Hepatocyte (in vitro differentiated cells): ENCODE measurements around the gene DSE.

Experiments used
- EZH2phosphoT487 ChIP-seq: fragments of 200-600 bp; sonication (generic); IDR thresholded peaks from one replicate; pipeline ENCODE4 v1.6.1; 2018; ENCODE audit warnings: antibody characterized with exemption, mild to moderate bottlenecking, low read depth, moderate library complexity; ENCODE audit not compliant: unreplicated experiment, severe bottlenecking
- TF ChIP-seq, protein P1 (sequence below): fragments of 200-600 bp; sonication (generic); IDR thresholded peaks from 2 replicates; pipeline ENCODE4 v1.5.1; 2016; ENCODE audit warnings: antibody characterized with exemption, mild to moderate bottlenecking; ENCODE audit not compliant: poor library complexity

DNA sequence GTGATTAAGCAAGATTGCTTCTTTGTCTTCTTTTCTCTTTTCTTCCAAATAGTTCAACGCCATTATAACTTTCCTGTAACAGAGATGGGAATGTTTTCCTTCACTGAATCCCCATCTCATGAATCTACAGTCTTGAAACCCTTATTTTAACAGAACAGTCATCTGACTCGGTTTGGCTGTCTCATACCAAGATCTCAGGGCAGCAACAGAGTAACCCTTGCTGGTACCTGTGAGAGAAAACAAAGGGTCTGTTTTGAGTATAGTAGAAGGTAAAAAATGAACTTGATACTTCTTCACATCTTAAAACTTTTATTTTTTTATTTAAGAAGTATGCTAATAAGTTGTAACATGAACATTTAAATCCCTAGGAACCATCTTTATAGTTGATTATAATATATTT is 19.6 kb upstream of the DSE start:
- TF ChIP-seq, protein P1, sequence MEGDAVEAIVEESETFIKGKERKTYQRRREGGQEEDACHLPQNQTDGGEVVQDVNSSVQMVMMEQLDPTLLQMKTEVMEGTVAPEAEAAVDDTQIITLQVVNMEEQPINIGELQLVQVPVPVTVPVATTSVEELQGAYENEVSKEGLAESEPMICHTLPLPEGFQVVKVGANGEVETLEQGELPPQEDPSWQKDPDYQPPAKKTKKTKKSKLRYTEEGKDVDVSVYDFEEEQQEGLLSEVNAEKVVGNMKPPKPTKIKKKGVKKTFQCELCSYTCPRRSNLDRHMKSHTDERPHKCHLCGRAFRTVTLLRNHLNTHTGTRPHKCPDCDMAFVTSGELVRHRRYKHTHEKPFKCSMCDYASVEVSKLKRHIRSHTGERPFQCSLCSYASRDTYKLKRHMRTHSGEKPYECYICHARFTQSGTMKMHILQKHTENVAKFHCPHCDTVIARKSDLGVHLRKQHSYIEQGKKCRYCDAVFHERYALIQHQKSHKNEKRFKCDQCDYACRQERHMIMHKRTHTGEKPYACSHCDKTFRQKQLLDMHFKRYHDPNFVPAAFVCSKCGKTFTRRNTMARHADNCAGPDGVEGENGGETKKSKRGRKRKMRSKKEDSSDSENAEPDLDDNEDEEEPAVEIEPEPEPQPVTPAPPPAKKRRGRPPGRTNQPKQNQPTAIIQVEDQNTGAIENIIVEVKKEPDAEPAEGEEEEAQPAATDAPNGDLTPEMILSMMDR, result no peak
- no peak for TF ChIP-seq EZH2phosphoT487
